IMR-90 (cell line): Measurements from ENCODE around the gene GOLT1A. TPM values are rescaled to one million over a fixed set of nuclear protein-coding genes. Genes with fewer than 3 reads are reported as not detected.

Source experiments
- ATAC-seq: fragments of 200-7000 bp; cut with Tn5 transposase; 2 replicates; pipeline ENCODE4 v1.9.1; 2020; ENCODE audit warnings: low read depth, mild to moderate bottlenecking, moderate library complexity
- BruUV-seq: library from RNA; stranded (reverse); fragments of 400-500 nt; replicated peaks from 2 replicates; lab custom pipeline; 2021; lab: Mats Ljungman, UMichigan
- CTCF ChIA-PET: fragments of 300-600 bp; formaldehyde crosslinking; extraction: SDS; loops from one replicate; lab custom pipeline; 2021; ENCODE audit warnings: antibody characterized with exemption; lab: Yijun Ruan, JAX
- POLR2A ChIA-PET: fragments of 300-600 bp; sonication (Branson Sonifier 250); formaldehyde crosslinking; loops from one replicate; lab custom pipeline; 2022; ENCODE audit warnings: antibody characterized with exemption; ENCODE audit not compliant: unreplicated experiment; lab: Charles Lee
- DNase-seq: peaks from one replicate; pipeline ENCODE4 v3.0.0; 2013
- H2AFZ ChIP-seq: replicated peaks from 2 replicates; pipeline ENCODE3; 2013; ENCODE audit warnings: low read length, mild to moderate bottlenecking; ENCODE audit not compliant: poor library complexity
- H2AK5ac ChIP-seq: 2 replicates; pipeline ENCODE4 v1.6.1; 2013; ENCODE audit warnings: low read depth, low read length, inconsistent platforms
- H2AK9ac ChIP-seq: replicated peaks from 2 replicates; pipeline ENCODE3; 2013; ENCODE audit warnings: mild to moderate bottlenecking, low read depth, low read length, moderate library complexity; ENCODE audit not compliant: poor library complexity
- H2BK120ac ChIP-seq: 2 replicates; pipeline ENCODE4 v1.6.1; 2013; ENCODE audit warnings: low read depth, low read length, inconsistent platforms
- H2BK15ac ChIP-seq: 3 replicates; pipeline ENCODE4 v1.6.1; 2013; ENCODE audit warnings: low read depth, low read length, inconsistent platforms
- H2BK20ac ChIP-seq: 2 replicates; pipeline ENCODE4 v1.6.1; 2013; ENCODE audit warnings: low read depth, mild to moderate bottlenecking, inconsistent platforms, low read length, moderate library complexity
- H2BK5ac ChIP-seq: 2 replicates; pipeline ENCODE4 v1.6.1; 2013; ENCODE audit warnings: mild to moderate bottlenecking, low read depth, low read length, inconsistent platforms; ENCODE audit not compliant: poor library complexity, severe bottlenecking
- H3K14ac ChIP-seq: replicated peaks from 2 replicates; pipeline ENCODE4 v1.6.1; 2013; ENCODE audit warnings: low read depth, low read length, inconsistent platforms
- H3K18ac ChIP-seq: 2 replicates; pipeline ENCODE4 v1.6.1; 2013; ENCODE audit warnings: low read depth, low read length, control low read depth
- H3K23ac ChIP-seq: 2 replicates; pipeline ENCODE4 v1.6.1; 2013; ENCODE audit warnings: low read depth, low read length, inconsistent platforms
- H3K27ac ChIP-seq: 2 replicates; pipeline ENCODE4 v1.5.1; 2013; ENCODE audit warnings: mild to moderate bottlenecking, control low read depth, low read length; ENCODE audit not compliant: insufficient read depth
- H3K27me3 ChIP-seq: 2 replicates; pipeline ENCODE4 v1.6.1; 2013; ENCODE audit warnings: low read length; ENCODE audit not compliant: control insufficient read depth, insufficient read depth
- H3K36me3 ChIP-seq: 2 replicates; pipeline ENCODE4 v1.6.1; 2013; ENCODE audit warnings: low read length, mixed read lengths; ENCODE audit not compliant: control insufficient read depth, insufficient read depth
- H3K4ac ChIP-seq: 2 replicates; pipeline ENCODE4 v1.6.1; 2013; ENCODE audit warnings: low read depth, low read length, inconsistent platforms
- H3K4me1 ChIP-seq: 2 replicates; pipeline ENCODE4 v1.6.1; 2013; ENCODE audit warnings: low read length, mixed read lengths; ENCODE audit not compliant: control insufficient read depth, insufficient read depth
- H3K4me2 ChIP-seq: 2 replicates; pipeline ENCODE4 v1.6.1; 2013; ENCODE audit warnings: low read depth, mild to moderate bottlenecking, control low read depth, low read length, moderate library complexity
- H3K4me3 ChIP-seq: 2 replicates; pipeline ENCODE4 v1.5.1; 2013; ENCODE audit warnings: low read depth, mild to moderate bottlenecking, control low read depth, low read length, moderate library complexity; ENCODE audit not compliant: insufficient read depth
- H3K56ac ChIP-seq: 2 replicates; pipeline ENCODE4 v1.6.1; 2013; ENCODE audit warnings: low read length, inconsistent platforms; ENCODE audit not compliant: insufficient read depth; ENCODE audit errors: extremely low read depth
- H3K79me1 ChIP-seq, 2 experiments: 2 replicates each; pipeline ENCODE4 v1.6.1; 2013; ENCODE audit warnings: low read length in 2 of 2, inconsistent platforms in 1 of 2, low read depth in 1 of 2
- H3K9ac ChIP-seq: 2 replicates; pipeline ENCODE4 v1.6.1; 2013; ENCODE audit warnings: low read depth, low read length, control low read depth
- H3K9me1 ChIP-seq: 2 replicates; pipeline ENCODE4 v1.6.1; 2013; ENCODE audit warnings: low read length, inconsistent platforms; ENCODE audit not compliant: insufficient read depth
- H3K9me3 ChIP-seq: 2 replicates; pipeline ENCODE4 v1.6.1; 2013; ENCODE audit warnings: low read length; ENCODE audit not compliant: control insufficient read depth, insufficient read depth
- H4K20me1 ChIP-seq: 2 replicates; pipeline ENCODE4 v1.6.1; 2013; ENCODE audit warnings: low read length, inconsistent platforms; ENCODE audit not compliant: insufficient read depth
- H4K5ac ChIP-seq: 2 replicates; pipeline ENCODE4 v1.6.1; 2013; ENCODE audit warnings: mild to moderate bottlenecking, low read depth, low read length, control low read depth
- H4K8ac ChIP-seq, 2 experiments: 2 replicates each; pipeline ENCODE4 v1.6.1; 2013; ENCODE audit warnings: low read depth in 2 of 2, low read length in 2 of 2, control low read depth in 1 of 2, inconsistent platforms in 1 of 2
- H4K91ac ChIP-seq: 2 replicates; pipeline ENCODE4 v1.6.1; 2013; ENCODE audit warnings: low read depth, low read length, inconsistent platforms; ENCODE audit not compliant: insufficient read depth
- ELK1 ChIP-seq: fragments of 150-350 bp; IDR thresholded peaks from 2 replicates; pipeline ENCODE4 v1.6.1; 2016; ENCODE audit warnings: low read depth, mild to moderate bottlenecking, low read length, moderate library complexity, borderline replicate concordance
- MAFK ChIP-seq: IDR thresholded peaks from 2 replicates; pipeline ENCODE4 v1.6.1; 2012; ENCODE audit warnings: low read depth, low read length, improper control_type of control experiment
- MAZ ChIP-seq: IDR thresholded peaks from 2 replicates; pipeline ENCODE4 v1.6.1; 2012; ENCODE audit warnings: low read depth, mild to moderate bottlenecking, low read length, improper control_type of control experiment, moderate library complexity, borderline replicate concordance
- MXI1 ChIP-seq: IDR thresholded peaks from 2 replicates; pipeline ENCODE4 v1.6.1; 2012; ENCODE audit warnings: low read depth, mild to moderate bottlenecking, low read length, moderate library complexity, borderline replicate concordance
- NFE2L2 ChIP-seq: fragments of 150-350 bp; IDR thresholded peaks from 2 replicates; pipeline ENCODE4 v1.6.1; 2016; ENCODE audit warnings: low read depth, mild to moderate bottlenecking, low read length
- RCOR1 ChIP-seq: IDR thresholded peaks from 2 replicates; pipeline ENCODE4 v1.6.1; 2012; ENCODE audit warnings: mild to moderate bottlenecking, low read length, improper control_type of control experiment; ENCODE audit not compliant: insufficient replicate concordance
- RFX5 ChIP-seq: IDR thresholded peaks from 2 replicates; pipeline ENCODE4 v1.8.0; 2012; ENCODE audit warnings: low read depth, mild to moderate bottlenecking, low read length, moderate library complexity
- SMC3 ChIP-seq: fragments of 150-350 bp; IDR thresholded peaks from 2 replicates; pipeline ENCODE4 v1.6.1; 2016; ENCODE audit warnings: low read depth, mild to moderate bottlenecking, antibody characterized with exemption, low read length, moderate library complexity
- USF2 ChIP-seq: fragments of 150-350 bp; IDR thresholded peaks from 2 replicates; pipeline ENCODE4 v1.6.1; 2017; ENCODE audit warnings: mild to moderate bottlenecking, antibody characterized with exemption, low read length, low read depth
- WGBS, 2 experiments: methylation state at CpG; one replicate each; pipeline versions ENCODE4 v1.1.5 to v1.1.7; 2013; ENCODE audit warnings: missing lambda C conversion rate in 2 of 2; ENCODE audit not compliant: insufficient read length in 1 of 2; ENCODE audit errors: extremely low coverage in 2 of 2; 5-methylcytosine and 5-hydroxymethylcytosine counted together
- dilution Hi-C: fragments of 300-500 bp; cut with HindIII; formaldehyde crosslinking; loops from one replicate; pipeline ENCODE4 v1.14.3; 2018; ENCODE audit warnings: low sequenced_read_pairs; ENCODE audit not compliant: unreplicated experiment
- in situ Hi-C: fragments of 300-500 bp; cut with MboI; formaldehyde crosslinking; loops from 3 replicates; pipeline ENCODE4 v1.14.3; 2019; ENCODE audit warnings: low sequenced_read_pairs, inconsistent platforms, mixed read lengths
- intact Hi-C: fragments of 100-400 bp; cut with micrococcal nuclease; formaldehyde crosslinking; loops from 2 replicates; pipeline ENCODE4 v1.10.0; 2022
- polyA plus RNA-seq, 3 experiments: library from polyadenylated mRNA; depleted of rRNA; stranded (reverse); fragments of >200 nt; gene quantifications; 2 replicates each; pipeline ENCODE4 v1.2.3, GENCODE V29; 2012; ENCODE audit warnings: low replicate concordance in 1 of 3
- total RNA-seq: library from RNA; depleted of rRNA; stranded (reverse); fragments of >200 nt; gene quantifications from 2 replicates; pipeline ENCODE4 v1.2.3, GENCODE V29; 2012

GOLT1A gene
- total and polyA plus RNA-seq, 2 of the 4 experiments (the other 2 are of a cell fraction): 0.32 TPM; not detected in 1

- no peaks in the 10 kb centered on the region for H3K9me3 ChIP-seq
- ATAC-seq (no peak), DNase-seq (no peak)
- ChIA-PET CTCF (no interaction called here), POLR2A (no interaction called here)
- in situ Hi-C loops: loop anchor here (5.0 kb wide), 1 partner anchor 112 kb away; no protein-coding TSS in a partner anchor
- no peak overlapping the region for H4K8ac ChIP-seq
- no peak overlapping the region for H2BK5ac ChIP-seq
- H2BK20ac ChIP-seq: no peak overlapping the region
- peaks cover 2% of the 10 kb centered on the region; the same call in 1 of the 2 replicates for H3K9me1 ChIP-seq
- 87% methylated on average over 3 of the region's 7 CpGs; no CpG with 5 or more reads in 1 of the 2 experiments for WGBS, 2 experiments
- H4K91ac ChIP-seq: no peak overlapping the region
- H3K27ac ChIP-seq: no peak overlapping the region
- TF ChIP-seq MAZ: no peak
- TF ChIP-seq MXI1: no peak
- TF ChIP-seq USF2: no peak
- TF ChIP-seq ELK1: no peak
- no peak for TF ChIP-seq MAFK
- no peak for TF ChIP-seq RFX5
- no peak for TF ChIP-seq RCOR1
- no peak for TF ChIP-seq SMC3
- TF ChIP-seq NFE2L2: no peak
- H3K27me3 ChIP-seq: no peaks in the 10 kb centered on the region
- peaks cover 9% of the 10 kb centered on the region; the same call in 1 of the 2 replicates for H3K36me3 ChIP-seq
- H2AK5ac ChIP-seq: no peak overlapping the region
- H3K79me1 ChIP-seq: no peaks in the 10 kb centered on the region
- dilution Hi-C loops: no loop called here
- no peak overlapping the region for H2AK9ac ChIP-seq
- no peak overlapping the region for H2BK120ac ChIP-seq
- intact Hi-C loops: no loop called here
- no peak overlapping the region for H3K14ac ChIP-seq
- H3K18ac ChIP-seq: no peak overlapping the region
- H3K4me1 ChIP-seq: peaks cover 11% of the 10 kb centered on the region
- H3K56ac ChIP-seq: no peak overlapping the region
- no peaks in the 10 kb centered on the region for H4K20me1 ChIP-seq
- no TSS peak for BruUV-seq
- no peak overlapping the region for H3K4ac ChIP-seq
- no peak overlapping the region for H2BK15ac ChIP-seq
- H3K4me2 ChIP-seq: no peak overlapping the region
- H3K23ac ChIP-seq: no peak overlapping the region
- no peak overlapping the region for H3K4me3 ChIP-seq
- H2AFZ ChIP-seq: no peak overlapping the region
- no peak overlapping the region for H3K9ac ChIP-seq
- H4K5ac ChIP-seq: no peak overlapping the region
Measured at GRCh38 chr1:204249736-204250427, 36.1 kb upstream of the GOLT1A start.
